T-helper 2 cell treated with Interferon-gamma antibody and Interleukin-4, amounts not matched to agents 5 μg/mL and 100 μg/mL, for 36 hours (primary cell): ENCODE results near the gene KCNQ5.

Experiments
- DNase-seq: peaks from one replicate; pipeline ENCODE4 v3.0.0; 2021; ENCODE audit warnings: low spot score
- H3K27ac Mint-ChIP-seq: one replicate; pipeline ENCODE4 v1.8.0; 2021; ENCODE audit warnings: mild to moderate bottlenecking, mixed read lengths
- H3K27me3 Mint-ChIP-seq: one replicate; pipeline ENCODE4 v1.8.0; 2021; ENCODE audit warnings: low read depth, mixed read lengths
- H3K36me3 Mint-ChIP-seq: one replicate; pipeline ENCODE4 v1.8.0; 2021; ENCODE audit warnings: low read depth, mixed read lengths
- H3K4me1 Mint-ChIP-seq: one replicate; pipeline ENCODE4 v1.8.0; 2021; ENCODE audit warnings: low read depth, mixed read lengths
- H3K4me3 Mint-ChIP-seq: one replicate; pipeline ENCODE4 v1.8.0; 2022; ENCODE audit warnings: mild to moderate bottlenecking, moderate library complexity, mixed read lengths
- H3K9me3 Mint-ChIP-seq: one replicate; pipeline ENCODE4 v1.8.0; 2021; ENCODE audit warnings: mixed read lengths

Gene KCNQ5

DNA sequence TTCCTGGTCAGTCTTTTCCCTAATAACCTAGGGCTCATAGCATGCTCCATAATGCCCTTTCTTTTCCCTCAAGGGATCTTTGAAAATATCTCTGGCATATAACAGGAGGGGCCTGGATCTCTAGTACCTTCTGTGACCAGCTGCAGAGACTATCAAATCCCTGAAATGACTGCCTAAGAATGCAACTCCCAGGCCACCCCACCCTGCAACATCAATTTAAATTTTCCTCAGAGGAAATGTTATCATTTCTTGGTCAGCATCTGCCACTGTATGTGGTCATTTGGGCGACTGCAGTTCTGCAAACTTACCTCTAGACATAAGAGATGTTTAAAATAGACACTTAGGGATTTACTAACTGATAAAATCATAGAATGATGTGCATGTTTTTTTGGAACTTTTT is 200.2 kb downstream of the KCNQ5 start:
- no peaks in the 10 kb centered on the region for H3K27me3 Mint-ChIP-seq
- H3K9me3 Mint-ChIP-seq = no peaks in the 10 kb centered on the region
- no peak overlapping the region for H3K4me3 Mint-ChIP-seq
- no peak overlapping the region for H3K27ac Mint-ChIP-seq
- no peak for DNase-seq
- peaks cover 11% of the 10 kb centered on the region for H3K4me1 Mint-ChIP-seq
- no peaks in the 10 kb centered on the region for H3K36me3 Mint-ChIP-seq

GRCh38 chr6:72822691-72823090 is 200.8 kb downstream of the KCNQ5 start:
- Mint-ChIP-seq H3K36me3 (no peaks in the 10 kb centered on the region), H3K4me1 (peaks cover 11% of the 10 kb centered on the region), H3K4me3 (no peak overlapping the region), H3K27ac (no peak overlapping the region), H3K27me3 (no peaks in the 10 kb centered on the region), H3K9me3 (no peaks in the 10 kb centered on the region)
- no peak for DNase-seq

DNA sequence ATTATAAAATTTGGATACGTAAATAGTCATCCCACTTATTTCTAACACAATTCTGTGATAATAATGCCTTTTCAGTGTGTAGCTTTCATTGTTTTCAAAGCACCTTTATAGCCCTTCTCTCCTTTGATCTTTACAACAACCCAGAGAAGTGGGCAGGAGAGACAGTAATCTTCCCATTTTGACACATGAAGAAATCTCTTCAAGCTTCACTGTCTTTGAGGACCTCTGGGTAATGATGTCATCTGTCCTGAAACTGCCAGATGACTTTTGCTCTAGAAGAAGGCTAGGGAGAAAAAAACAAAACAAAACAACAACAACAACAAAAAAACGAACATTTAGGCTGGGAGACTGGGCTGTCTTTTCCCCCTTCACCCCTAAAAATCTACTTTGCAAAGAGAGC is 203.0 kb downstream of the KCNQ5 start:
- no peak for DNase-seq
- H3K36me3 Mint-ChIP-seq = peaks cover 3% of the 10 kb centered on the region
- no peak overlapping the region for H3K27ac Mint-ChIP-seq
- peaks cover 6% of the 10 kb centered on the region for H3K9me3 Mint-ChIP-seq
- H3K4me3 Mint-ChIP-seq = no peak overlapping the region
- H3K4me1 Mint-ChIP-seq = peaks cover 11% of the 10 kb centered on the region
- no peaks in the 10 kb centered on the region for H3K27me3 Mint-ChIP-seq

DNA sequence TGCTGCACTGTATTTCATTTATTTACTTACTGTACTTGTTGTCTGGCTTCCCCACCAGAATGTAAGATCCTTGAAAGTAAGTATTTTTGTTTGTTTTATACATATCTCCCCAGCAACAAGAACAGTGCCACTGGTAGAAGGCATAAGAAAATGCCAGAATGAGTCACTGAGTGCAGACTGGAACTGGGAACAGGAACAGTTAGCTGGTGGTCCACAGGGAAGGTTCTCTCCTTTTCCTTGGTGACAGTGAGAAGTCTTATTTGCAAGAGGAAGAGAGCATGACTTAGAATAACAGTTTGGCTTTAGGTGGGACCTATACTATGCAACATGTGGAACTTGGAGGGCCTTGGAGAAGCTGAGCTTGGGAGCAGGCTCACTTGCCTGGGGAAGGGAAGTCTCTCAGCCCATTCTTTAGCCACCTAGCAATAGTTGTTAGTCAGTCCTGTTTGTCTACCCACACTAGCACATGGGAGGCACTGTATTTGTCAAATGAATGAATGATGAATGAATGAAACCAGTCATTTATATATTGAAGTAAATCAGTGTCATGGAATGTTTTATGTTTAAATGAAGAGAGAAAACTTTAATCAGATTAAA is 203.5 kb downstream of the KCNQ5 start:
- H3K36me3 Mint-ChIP-seq = peaks cover 3% of the 10 kb centered on the region
- peaks cover 11% of the 10 kb centered on the region for H3K4me1 Mint-ChIP-seq
- no peak overlapping the region for H3K4me3 Mint-ChIP-seq
- no peak for DNase-seq
- H3K27me3 Mint-ChIP-seq = no peaks in the 10 kb centered on the region
- H3K27ac Mint-ChIP-seq = no peak overlapping the region
- peaks cover 6% of the 10 kb centered on the region for H3K9me3 Mint-ChIP-seq

- no peaks in the 10 kb centered on the region for H3K27me3 Mint-ChIP-seq
- H3K4me1 Mint-ChIP-seq = peaks cover 11% of the 10 kb centered on the region
- DNase-seq = no peak
- no peak overlapping the region for H3K27ac Mint-ChIP-seq
- no peak overlapping the region for H3K4me3 Mint-ChIP-seq
- peaks cover 10% of the 10 kb centered on the region for H3K9me3 Mint-ChIP-seq
- peaks cover 5% of the 10 kb centered on the region for H3K36me3 Mint-ChIP-seq
These were observed 204.2 kb downstream of the KCNQ5 start for GRCh38 chr6:72826037-72826436.

DNA sequence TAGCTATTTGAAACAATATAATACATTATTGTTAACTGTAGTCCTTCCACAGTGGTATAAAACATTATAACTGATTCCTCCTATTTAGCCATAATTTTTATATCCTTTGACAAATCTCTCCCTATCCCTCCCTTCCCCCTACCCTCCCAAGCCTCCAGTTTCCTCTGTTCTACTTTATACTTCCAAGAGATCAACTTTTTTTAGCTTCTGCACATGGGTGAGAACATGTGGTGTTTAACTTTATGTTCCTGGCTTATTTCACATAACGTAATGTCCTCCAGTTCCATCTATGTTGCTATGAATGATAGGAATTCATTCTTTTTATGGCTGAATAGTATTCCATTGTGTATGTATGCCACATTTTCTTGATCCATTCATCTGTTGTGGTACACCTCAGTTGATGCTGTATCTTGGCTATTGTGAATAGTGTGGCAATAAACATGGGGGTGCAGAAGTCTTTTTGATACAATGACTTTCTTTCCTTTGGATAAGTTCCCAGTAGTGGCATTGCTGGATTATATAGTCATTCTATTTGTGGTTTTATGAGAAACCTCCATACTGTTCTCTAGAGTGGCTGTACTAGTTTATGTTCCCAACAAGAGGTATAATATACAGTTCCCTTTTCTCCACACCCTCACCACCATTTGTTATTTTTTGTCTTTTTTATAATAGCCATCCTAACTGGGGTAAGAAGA is 205.0 kb downstream of the KCNQ5 start:
- DNase-seq = no peak
- Mint-ChIP-seq H3K9me3 (peaks cover 10% of the 10 kb centered on the region), H3K36me3 (peaks cover 5% of the 10 kb centered on the region), H3K27me3 (no peaks in the 10 kb centered on the region), H3K4me3 (no peak overlapping the region), H3K4me1 (peaks cover 11% of the 10 kb centered on the region), H3K27ac (no peak overlapping the region)

GRCh38 chr6:72828904-72829303 is 207.0 kb downstream of the KCNQ5 start:
- peaks cover 11% of the 10 kb centered on the region for H3K4me1 Mint-ChIP-seq
- no peak overlapping the region for H3K4me3 Mint-ChIP-seq
- H3K27ac Mint-ChIP-seq = no peak overlapping the region
- peaks cover 5% of the 10 kb centered on the region for H3K36me3 Mint-ChIP-seq
- H3K9me3 Mint-ChIP-seq = peaks cover 10% of the 10 kb centered on the region
- no peaks in the 10 kb centered on the region for H3K27me3 Mint-ChIP-seq
- no peak for DNase-seq

GRCh38 chr6:72832271-72832670 is 210.4 kb downstream of the KCNQ5 start:
- peaks cover 10% of the 10 kb centered on the region for H3K9me3 Mint-ChIP-seq
- H3K27me3 Mint-ChIP-seq = no peaks in the 10 kb centered on the region
- peaks cover 5% of the 10 kb centered on the region for H3K36me3 Mint-ChIP-seq
- H3K4me3 Mint-ChIP-seq = no peak overlapping the region
- no peak for DNase-seq
- no peak overlapping the region for H3K27ac Mint-ChIP-seq
- H3K4me1 Mint-ChIP-seq = no peaks in the 10 kb centered on the region

GRCh38 chr6:72835749-72836148 is 213.9 kb downstream of the KCNQ5 start:
- H3K36me3 Mint-ChIP-seq = no peaks in the 10 kb centered on the region
- H3K27ac Mint-ChIP-seq = no peak overlapping the region
- no peak overlapping the region for H3K4me3 Mint-ChIP-seq
- no peaks in the 10 kb centered on the region for H3K4me1 Mint-ChIP-seq
- H3K9me3 Mint-ChIP-seq = peaks cover under 1% of the 10 kb centered on the region
- no peaks in the 10 kb centered on the region for H3K27me3 Mint-ChIP-seq
- DNase-seq = no peak

GRCh38 chr6:72836971-72837370 is 215.1 kb downstream of the KCNQ5 start:
- H3K4me3 Mint-ChIP-seq = no peak overlapping the region

DNA sequence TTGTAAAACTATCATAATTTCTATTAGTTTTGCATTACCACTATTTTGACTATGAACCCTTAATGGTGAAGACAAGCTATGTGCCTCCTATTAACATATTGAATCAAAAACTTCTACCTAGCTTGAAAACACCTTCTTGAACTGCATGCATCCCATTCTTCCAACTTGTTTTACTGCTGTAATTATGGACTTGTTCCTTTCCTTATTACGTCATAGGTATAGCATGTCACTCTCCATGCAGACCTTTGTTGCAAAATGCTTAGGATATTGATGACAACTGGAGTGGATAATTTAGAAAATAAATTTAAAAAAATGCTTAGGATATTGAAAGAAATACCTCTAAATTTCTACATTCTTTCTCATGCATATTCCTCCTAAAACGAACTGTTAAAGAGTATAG is 219.3 kb downstream of the KCNQ5 start:
- H3K27me3 Mint-ChIP-seq = no peaks in the 10 kb centered on the region
- peaks cover 2% of the 10 kb centered on the region for H3K4me1 Mint-ChIP-seq
- H3K9me3 Mint-ChIP-seq = no peaks in the 10 kb centered on the region
- H3K27ac Mint-ChIP-seq = no peak overlapping the region
- no peaks in the 10 kb centered on the region for H3K36me3 Mint-ChIP-seq
- DNase-seq = no peak
- H3K4me3 Mint-ChIP-seq = no peak overlapping the region

More at GRCh38 chr6:72836971-72837370, 215.1 kb downstream of the KCNQ5 start:
- Mint-ChIP-seq H3K27ac (no peak overlapping the region), H3K27me3 (no peaks in the 10 kb centered on the region), H3K4me1 (no peaks in the 10 kb centered on the region), H3K36me3 (no peaks in the 10 kb centered on the region), H3K9me3 (no peaks in the 10 kb centered on the region)
- DNase-seq = no peak

GRCh38 chr6:72842140-72842539 is 220.3 kb downstream of the KCNQ5 start:
- Mint-ChIP-seq H3K27me3 (no peaks in the 10 kb centered on the region), H3K36me3 (no peaks in the 10 kb centered on the region), H3K9me3 (no peaks in the 10 kb centered on the region), H3K27ac (no peak overlapping the region), H3K4me1 (peaks cover 2% of the 10 kb centered on the region), H3K4me3 (no peak overlapping the region)
- DNase-seq = no peak

DNA sequence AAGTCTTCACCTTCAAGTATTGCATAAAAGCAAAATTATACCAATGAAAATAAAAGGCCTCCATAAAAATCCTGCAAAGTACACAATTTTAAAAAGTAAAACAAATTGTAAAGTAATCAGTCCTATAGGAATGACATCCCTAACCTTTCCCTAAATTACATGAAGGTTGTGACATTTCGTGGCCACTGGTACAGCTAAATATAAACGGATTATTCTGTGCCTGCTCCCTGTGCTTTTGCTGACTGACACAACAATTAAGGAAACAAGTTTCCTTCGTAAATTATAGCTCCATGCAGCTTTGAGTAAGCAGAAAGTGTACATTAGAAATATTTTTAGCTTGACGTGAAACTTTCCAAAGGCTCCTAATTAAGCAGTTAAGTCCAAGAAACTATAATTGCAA is 222.8 kb downstream of the KCNQ5 start:
- no peak overlapping the region for H3K4me3 Mint-ChIP-seq
- no peaks in the 10 kb centered on the region for H3K27me3 Mint-ChIP-seq
- no peaks in the 10 kb centered on the region for H3K9me3 Mint-ChIP-seq
- no peak overlapping the region for H3K27ac Mint-ChIP-seq
- peaks cover 2% of the 10 kb centered on the region for H3K4me1 Mint-ChIP-seq
- no peak for DNase-seq
- H3K36me3 Mint-ChIP-seq = no peaks in the 10 kb centered on the region

- DNase-seq = no peak
- no peak overlapping the region for H3K4me3 Mint-ChIP-seq
- no peaks in the 10 kb centered on the region for H3K4me1 Mint-ChIP-seq
These were observed 227.5 kb downstream of the KCNQ5 start for GRCh38 chr6:72849346-72849745.

DNA sequence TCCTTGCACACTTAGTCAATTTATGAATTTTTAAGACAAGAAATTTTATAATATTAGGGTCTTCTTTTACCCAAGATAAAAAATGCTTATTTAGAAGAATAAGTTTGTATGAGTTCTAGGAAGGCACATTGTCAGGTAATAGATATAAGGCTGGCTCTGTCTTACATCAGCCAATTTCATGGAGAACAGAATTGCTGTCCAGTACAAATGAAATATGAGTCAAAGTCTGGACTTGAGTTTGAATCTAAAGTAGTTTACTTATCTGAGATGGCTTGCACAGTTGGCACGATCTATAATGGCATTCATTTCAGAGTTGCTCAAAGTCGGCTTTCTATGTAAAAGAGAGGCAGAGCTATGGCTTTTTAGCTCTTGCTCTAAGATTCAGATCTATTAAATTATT is 228.2 kb downstream of the KCNQ5 start:
- Mint-ChIP-seq H3K9me3 (no peaks in the 10 kb centered on the region), H3K27me3 (no peaks in the 10 kb centered on the region), H3K4me3 (no peak overlapping the region), H3K4me1 (no peaks in the 10 kb centered on the region), H3K36me3 (no peaks in the 10 kb centered on the region), H3K27ac (no peak overlapping the region)
- no peak for DNase-seq

More at GRCh38 chr6:72849346-72849745, 227.5 kb downstream of the KCNQ5 start:
- H3K27me3 Mint-ChIP-seq = no peaks in the 10 kb centered on the region
- H3K27ac Mint-ChIP-seq = no peak overlapping the region
- no peaks in the 10 kb centered on the region for H3K9me3 Mint-ChIP-seq
- H3K36me3 Mint-ChIP-seq = no peaks in the 10 kb centered on the region
